Coronary artery (tissue), 2 donors: ENCODE data around the gene KCNK2.

Experiments
- DNase-seq: peaks from one replicate; pipeline ENCODE4 v3.0.0-alpha.2; 2017; ENCODE audit warnings: low spot score
- H3K27ac ChIP-seq, 2 donors: fragments of 200-600 bp; sonication (generic); one replicate each; pipeline ENCODE4 v1.5.1; 2016 to 2019
- H3K4me3 ChIP-seq: fragments of 200-600 bp; sonication (generic); 2 replicates; pipeline ENCODE4 v1.5.1; 2016; ENCODE audit warnings: mild to moderate bottlenecking, moderate library complexity
- CTCF ChIP-seq: fragments of 200-600 bp; sonication (generic); IDR thresholded peaks from one replicate; pipeline ENCODE4 v1.5.1; 2019; ENCODE audit warnings: antibody characterized with exemption

Gene KCNK2

GRCh38 chr1:215279682-215280081 lies 197.1 kb downstream of the KCNK2 start:
- TF ChIP-seq CTCF, result no peak
- H3K27ac ChIP-seq, result no peak overlapping the region
- DNase-seq, result no peak
- no peak overlapping the region for H3K4me3 ChIP-seq

- no peak for DNase-seq
- no peak for TF ChIP-seq CTCF
- Histone ChIP-seq H3K27ac (no peak overlapping the region), H3K4me3 (no peak overlapping the region)
These were observed 200.0 kb downstream of the KCNK2 start for GRCh38 chr1:215282557-215282956.

GRCh38 chr1:215285013-215285800 lies 202.7 kb downstream of the KCNK2 start:
- H3K27ac ChIP-seq, result no peak overlapping the region
- H3K4me3 ChIP-seq, result no peak overlapping the region
- no peak for TF ChIP-seq CTCF
- no peak for DNase-seq
